Subcutaneous abdominal adipose tissue (tissue), 5 donors: Measurements from ENCODE around the gene IPO13.

Experiments
- H3K27ac ChIP-seq: one replicate; pipeline ENCODE4 v1.7.0; 2013; ENCODE audit warnings: low read depth, mild to moderate bottlenecking, inconsistent platforms, low read length, moderate library complexity
- H3K27me3 ChIP-seq, 5 donors: one replicate each; pipeline ENCODE4 v1.7.0; 2013; ENCODE audit warnings: low read length in 5 of 5, inconsistent platforms in 1 of 5; ENCODE audit not compliant: control insufficient read depth in 5 of 5, insufficient read depth in 4 of 5
- H3K36me3 ChIP-seq, 5 donors: one replicate each; pipeline ENCODE4 v1.7.0; 2013; ENCODE audit warnings: low read length in 5 of 5; ENCODE audit not compliant: control insufficient read depth in 5 of 5, insufficient read depth in 5 of 5
- H3K4me1 ChIP-seq, 5 donors: one replicate each; pipeline ENCODE4 v1.7.0; 2013; ENCODE audit warnings: low read length in 5 of 5, mild to moderate bottlenecking in 3 of 5, moderate library complexity in 1 of 5; ENCODE audit not compliant: control insufficient read depth in 5 of 5, insufficient read depth in 5 of 5
- H3K4me3 ChIP-seq, 5 donors: one replicate each; pipeline ENCODE4 v1.7.0; 2013; ENCODE audit warnings: low read length in 5 of 5, low read depth in 1 of 5
- H3K9ac ChIP-seq, 5 donors: one replicate each; pipeline ENCODE4 v1.7.0; 2013; ENCODE audit warnings: low read length in 5 of 5, mild to moderate bottlenecking in 4 of 5, moderate library complexity in 3 of 5
- H3K9me3 ChIP-seq, 5 donors: one replicate each; pipeline ENCODE4 v1.7.0; 2013; ENCODE audit warnings: low read length in 5 of 5; ENCODE audit not compliant: control insufficient read depth in 5 of 5
- donor health status: healthy.
- donor health status: healthy.
- donor health status: healthy.
- donor health status: healthy.
- donor health status: healthy.

IPO13 gene

DNA sequence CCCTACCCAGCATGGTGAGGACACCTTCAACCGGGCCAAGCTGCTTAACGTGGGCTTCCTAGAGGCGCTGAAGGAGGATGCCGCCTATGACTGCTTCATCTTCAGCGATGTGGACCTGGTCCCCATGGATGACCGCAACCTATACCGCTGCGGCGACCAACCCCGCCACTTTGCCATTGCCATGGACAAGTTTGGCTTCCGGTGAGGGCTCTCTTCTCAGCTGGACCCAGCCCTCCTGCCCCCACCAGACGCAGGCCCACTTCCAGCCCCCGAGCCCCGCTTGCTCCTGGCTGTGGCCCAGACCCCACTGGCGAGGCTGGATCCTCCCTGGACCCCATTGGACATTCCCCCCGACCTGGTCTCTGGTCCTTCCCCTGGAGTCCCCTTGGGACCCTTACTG is 38.1 kb downstream of the IPO13 start:
- Histone ChIP-seq H3K9me3 (no peaks in the 10 kb centered on the region), H3K9ac (no peak overlapping the region), H3K27ac (no peak overlapping the region), H3K36me3 (peaks cover 0 to 26% (median 16%) of the 10 kb centered on the region in 5 donors), H3K4me1 (peaks cover 5 to 12% (median 8%) of the 10 kb centered on the region in 5 donors), H3K27me3 (no peaks in the 10 kb centered on the region), H3K4me3 (no peak overlapping the region)

DNA sequence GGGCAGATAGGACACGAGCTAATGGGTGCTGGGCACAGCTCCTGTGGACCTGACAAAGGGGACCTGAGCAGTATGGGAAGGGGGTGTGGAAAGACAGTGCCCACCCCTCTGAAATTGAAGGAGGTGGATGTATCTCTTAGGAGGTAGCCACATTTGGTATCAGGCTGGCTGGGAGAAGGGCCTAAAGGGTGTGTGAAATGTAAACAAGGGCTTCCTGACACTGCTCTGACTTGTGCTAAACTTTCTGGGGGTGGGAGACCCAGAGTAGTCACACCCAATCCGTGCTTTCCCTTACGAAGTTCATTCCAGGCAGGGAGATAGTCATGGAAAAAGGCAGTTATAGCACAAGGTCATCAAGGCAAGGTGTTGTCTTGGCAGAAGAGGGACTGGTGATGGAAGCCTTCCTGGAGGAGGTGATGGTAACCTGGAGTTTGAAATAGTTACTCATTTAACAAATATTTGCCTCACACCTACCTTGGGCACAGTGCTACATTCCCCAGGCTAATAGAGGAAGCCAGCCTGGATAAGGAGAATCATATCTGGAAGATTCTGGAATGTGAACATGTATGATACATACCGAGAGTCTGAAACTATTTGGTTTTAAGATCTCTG is 39.3 kb downstream of the IPO13 start:
- Histone ChIP-seq H3K9ac (no peak overlapping the region), H3K9me3 (no peaks in the 10 kb centered on the region), H3K4me3 (no peak overlapping the region), H3K27me3 (no peaks in the 10 kb centered on the region), H3K4me1 (peaks cover 0 to 6% (median 5%) of the 10 kb centered on the region in 5 donors), H3K36me3 (peaks cover 0 to 26% (median 16%) of the 10 kb centered on the region in 5 donors), H3K27ac (no peak overlapping the region)

DNA sequence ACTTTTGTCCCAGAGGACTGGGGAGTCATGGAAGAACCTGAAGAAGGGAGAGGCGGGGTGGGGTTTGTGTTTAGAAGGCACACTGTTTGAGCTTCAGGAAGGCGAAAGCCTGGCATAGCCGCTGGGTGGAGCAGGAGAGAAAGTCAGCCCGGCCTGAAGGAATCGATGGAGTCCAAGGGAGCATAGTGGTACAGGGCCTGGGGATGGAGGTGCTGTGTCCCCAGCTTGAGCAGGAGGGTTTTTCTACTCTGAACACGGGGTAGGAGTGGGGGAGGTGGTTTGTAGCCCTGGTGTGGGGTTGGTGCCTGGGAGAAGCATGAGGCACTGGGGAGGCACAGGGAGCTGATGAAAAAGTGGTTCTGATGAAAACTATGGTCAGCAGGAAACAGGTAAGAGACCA is 40.0 kb downstream of the IPO13 start:
- peaks cover 0 to 9% (median 7%) of the 10 kb centered on the region in 5 donors for H3K4me1 ChIP-seq
- no peak overlapping the region for H3K27ac ChIP-seq
- H3K9ac ChIP-seq, result no peak overlapping the region
- peaks cover 0 to 24% (median 16%) of the 10 kb centered on the region in 5 donors for H3K36me3 ChIP-seq
- H3K9me3 ChIP-seq, result no peaks in the 10 kb centered on the region
- H3K4me3 ChIP-seq, result no peak overlapping the region
- no peaks in the 10 kb centered on the region for H3K27me3 ChIP-seq

- peak overlapping the region in 1 of 5 donors; percentile 24 for H3K9ac ChIP-seq
- no peaks in the 10 kb centered on the region for H3K9me3 ChIP-seq
- no peaks in the 10 kb centered on the region for H3K27me3 ChIP-seq
- no peak overlapping the region for H3K4me3 ChIP-seq
- H3K36me3 ChIP-seq, result peaks cover 0 to 22% (median 14%) of the 10 kb centered on the region in 5 donors
- peaks cover 0 to 15% (median 13%) of the 10 kb centered on the region in 5 donors for H3K4me1 ChIP-seq
- no peak overlapping the region for H3K27ac ChIP-seq
These were observed 40.6 kb downstream of the IPO13 start for GRCh38 chr1:43987159-43987902.

DNA sequence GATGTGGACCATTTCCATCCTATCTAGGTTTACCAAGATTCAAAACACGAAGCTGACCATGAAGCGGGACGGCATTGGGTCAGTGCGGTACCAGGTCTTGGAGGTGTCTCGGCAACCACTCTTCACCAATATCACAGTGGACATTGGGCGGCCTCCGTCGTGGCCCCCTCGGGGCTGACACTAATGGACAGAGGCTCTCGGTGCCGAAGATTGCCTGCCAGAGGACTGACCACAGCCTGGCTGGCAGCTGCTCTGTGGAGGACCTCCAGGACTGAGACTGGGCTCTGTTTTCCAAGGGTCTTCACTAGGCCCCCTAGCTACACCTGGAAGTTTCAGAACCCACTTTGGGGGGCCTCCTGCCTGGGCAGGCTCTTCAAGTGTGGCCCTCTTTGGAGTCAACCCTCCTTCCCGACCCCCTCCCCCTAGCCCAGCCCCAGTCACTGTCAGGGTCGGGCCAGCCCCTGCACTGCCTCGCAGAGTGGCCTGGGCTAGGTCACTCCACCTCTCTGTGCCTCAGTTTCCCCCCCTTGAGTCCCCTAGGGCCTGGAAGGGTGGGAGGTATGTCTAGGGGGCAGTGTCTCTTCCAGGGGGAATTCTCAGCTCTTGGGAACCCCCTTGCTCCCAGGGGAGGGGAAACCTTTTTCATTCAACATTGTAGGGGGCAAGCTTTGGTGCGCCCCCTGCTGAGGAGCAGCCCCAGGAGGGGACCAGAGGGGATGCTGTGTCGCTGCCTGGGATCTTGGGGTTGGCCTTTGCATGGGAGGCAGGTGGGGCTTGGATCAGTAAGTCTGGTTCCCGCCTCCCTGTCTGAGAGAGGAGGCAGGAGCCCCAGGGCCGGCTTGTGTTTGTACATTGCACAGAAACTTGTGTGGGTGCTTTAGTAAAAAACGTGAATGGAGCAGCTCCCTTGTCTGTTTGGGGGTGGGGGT is 43.8 kb downstream of the IPO13 start:
- H3K9me3 ChIP-seq, result no peaks in the 10 kb centered on the region
- H3K27me3 ChIP-seq, result no peaks in the 10 kb centered on the region
- peak overlapping the region; percentile 38 to 83 (median 76) for H3K9ac ChIP-seq
- H3K4me3 ChIP-seq, result peak overlapping the region; percentile 75 to 81 (median 77)
- peaks cover 0 to 9% (median 6%) of the 10 kb centered on the region in 5 donors for H3K36me3 ChIP-seq
- peaks cover 0 to 18% (median 15%) of the 10 kb centered on the region in 5 donors for H3K4me1 ChIP-seq
- peak overlapping the region; percentile 46 for H3K27ac ChIP-seq

DNA sequence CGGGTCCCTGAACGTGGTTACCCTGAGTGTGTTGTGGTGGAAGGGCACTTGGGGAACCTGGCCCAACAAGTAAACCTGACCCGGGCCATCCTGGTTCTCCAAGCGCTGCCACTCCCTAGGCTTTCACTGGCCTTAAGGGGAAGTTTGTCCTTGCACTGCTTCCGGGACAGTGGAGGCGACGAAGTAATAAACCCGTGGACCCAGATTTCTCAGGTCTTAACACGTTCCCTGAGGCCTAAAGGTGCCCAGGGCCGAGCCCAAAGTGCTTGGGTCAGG is 44.4 kb downstream of the IPO13 start:
- Histone ChIP-seq H3K9me3 (no peaks in the 10 kb centered on the region), H3K4me1 (peaks cover 0 to 20% (median 15%) of the 10 kb centered on the region in 5 donors), H3K27me3 (no peaks in the 10 kb centered on the region), H3K36me3 (peaks cover 0 to 4% (median 3%) of the 10 kb centered on the region in 5 donors), H3K4me3 (peak overlapping the region; percentile 75 to 81 (median 77)), H3K27ac (peak overlapping the region; percentile 46), H3K9ac (peak overlapping the region; percentile 38 to 83 (median 76))

DNA sequence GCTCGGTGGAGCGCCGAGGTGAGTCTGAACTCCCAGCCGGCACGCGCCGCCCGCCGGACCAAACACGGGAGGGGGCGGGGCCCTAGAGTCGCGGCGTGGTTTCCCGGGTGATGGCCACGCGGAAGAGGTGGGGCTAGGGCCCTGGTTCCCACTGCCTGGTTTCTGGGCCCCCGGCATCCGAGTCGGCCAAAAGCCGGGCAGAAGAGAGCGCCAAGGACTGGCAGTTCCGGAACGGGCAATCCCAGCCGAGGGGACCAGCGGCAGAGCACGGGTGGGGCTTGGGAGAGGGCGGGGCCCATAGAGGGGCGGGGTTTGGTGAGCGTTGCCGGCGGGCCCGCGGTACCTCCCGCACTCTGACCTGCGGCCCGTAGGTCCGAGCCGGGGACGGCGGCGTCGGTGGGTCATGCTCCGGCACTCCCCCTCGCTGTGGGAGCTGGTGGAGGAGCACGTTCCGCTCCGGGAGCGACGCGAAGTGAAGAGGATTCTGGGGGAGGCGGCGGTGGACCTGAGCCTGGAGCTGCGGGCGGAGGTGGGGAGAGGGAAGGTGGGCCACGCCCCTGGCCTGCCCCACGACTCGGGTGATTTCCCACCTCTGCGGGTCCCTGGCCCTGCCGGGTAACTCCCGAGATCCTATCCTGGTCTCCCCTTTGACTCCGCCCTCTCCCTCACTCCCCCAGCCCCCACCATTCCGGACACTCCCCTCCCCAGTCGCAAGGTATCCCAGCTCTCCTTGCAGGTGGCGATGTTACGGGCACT is 44.9 kb downstream of the IPO13 start, which contains the start of gene CCDC24:
CCDC24 (plus strand) TSS at position 124 of the 756 bp plus-strand sequence; CDS start at position 404, 280 bp downstream.
- Histone ChIP-seq H3K4me3 (peak within 1 kb of the TSS; percentile 75 to 81 (median 77)), H3K27me3 (no peaks in the 10 kb centered on the region), H3K4me1 (peaks cover 0 to 26% (median 19%) of the 10 kb centered on the region in 5 donors), H3K9ac (peak within 1 kb of the TSS; percentile 38 to 83 (median 76)), H3K27ac (peak within 1 kb of the TSS; percentile 46), H3K36me3 (peaks cover 0 to 2% (median 0%) of the 10 kb centered on the region in 5 donors), H3K9me3 (no peaks in the 10 kb centered on the region)

- Histone ChIP-seq H3K36me3 (no peaks in the 10 kb centered on the region), H3K27ac (no peak overlapping the region), H3K4me1 (peaks cover 0 to 29% (median 22%) of the 10 kb centered on the region in 5 donors), H3K4me3 (peak overlapping the region; percentile 61 to 78 (median 75)), H3K9ac (peak overlapping the region in 3 of 5 donors; percentile 48 to 80 (median 76)), H3K27me3 (no peaks in the 10 kb centered on the region), H3K9me3 (no peaks in the 10 kb centered on the region)
These were observed 45.7 kb downstream of the IPO13 start for GRCh38 chr1:43992232-43992995.
